Left renal pelvis (tissue), 4 donors: ENCODE data around the gene LARP4. TPM values are rescaled to one million over a fixed set of nuclear protein-coding genes. Genes with fewer than 3 reads are reported as not detected.
"Not testable (repeated sequence)": the region's sequence is repeated elsewhere in the genome, so short reads cannot be mapped to it uniquely, and the experiment has no call there.

Experiments used
- DNase-seq, 4 donors: peaks; one replicate each; pipeline ENCODE4 v3.0.0-alpha.2; 2013; ENCODE audit warnings: low read depth in 4 of 4, low spot score in 3 of 4
- polyA plus RNA-seq, 4 donors: library from polyadenylated mRNA; unstranded; fragments of 120-200 nt; gene quantifications; one replicate each; pipeline ENCODE4 v1.2.1, GENCODE V29; 2013; ENCODE audit not compliant: insufficient read length in 4 of 4

LARP4 gene
- polyA plus RNA-seq, 4 donors: 27.7 to 47.0 (median 44.3) TPM

DNA sequence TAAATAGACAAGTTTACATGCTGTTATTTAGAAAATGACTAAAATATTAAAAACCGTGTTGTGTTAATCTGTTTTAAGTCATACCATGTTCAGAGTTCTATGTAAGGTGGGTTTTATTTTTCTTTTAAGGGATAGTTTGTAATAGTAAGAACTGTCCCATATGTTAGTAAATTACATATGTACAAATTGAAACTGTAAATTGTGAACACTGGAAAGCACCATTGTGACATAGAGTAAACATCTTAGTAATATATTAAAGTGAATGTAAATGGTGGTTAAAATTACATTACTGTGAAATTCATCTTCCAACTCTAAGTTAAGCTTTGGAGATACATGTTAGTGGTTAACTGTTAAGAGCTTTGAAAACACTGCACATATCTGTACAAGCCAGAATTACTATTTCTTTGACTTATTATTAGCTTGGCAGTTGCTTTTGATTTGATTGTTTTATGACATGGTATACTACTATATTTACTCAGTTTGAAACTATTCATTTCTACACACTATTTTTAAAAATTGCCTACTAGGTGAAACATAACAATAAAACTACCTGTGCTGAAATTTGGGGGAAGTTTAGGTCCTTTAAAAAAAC lies 76.7 kb downstream of the LARP4 start:
- no peak for DNase-seq

DNA sequence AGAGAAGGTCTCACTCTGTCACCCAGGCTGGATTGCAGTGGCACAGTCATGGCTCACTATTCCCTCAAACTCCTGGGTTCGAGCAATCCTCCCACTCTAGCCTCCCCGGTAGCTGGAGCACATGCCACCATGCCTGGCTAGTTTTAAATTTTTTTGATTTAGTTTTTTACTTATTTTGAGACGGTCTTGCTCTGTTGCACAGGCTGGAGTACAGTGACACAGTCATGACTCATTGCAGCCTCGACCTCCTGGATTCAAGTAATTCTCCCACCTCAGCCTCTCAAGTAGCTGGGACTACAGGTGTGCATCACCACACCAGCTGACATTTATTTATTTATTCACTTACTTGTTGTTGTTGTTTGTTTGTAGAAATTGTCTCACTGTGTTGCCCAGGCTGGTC lies 81.9 kb downstream of the LARP4 start:
- no peak for DNase-seq

GRCh38 chr12:50483488-50483887 lies 82.8 kb downstream of the LARP4 start:
- DNase-seq: no peak

- DNase-seq: no peak
Observed at GRCh38 chr12:50488801-50489200, 88.1 kb downstream of the LARP4 start.

DNA sequence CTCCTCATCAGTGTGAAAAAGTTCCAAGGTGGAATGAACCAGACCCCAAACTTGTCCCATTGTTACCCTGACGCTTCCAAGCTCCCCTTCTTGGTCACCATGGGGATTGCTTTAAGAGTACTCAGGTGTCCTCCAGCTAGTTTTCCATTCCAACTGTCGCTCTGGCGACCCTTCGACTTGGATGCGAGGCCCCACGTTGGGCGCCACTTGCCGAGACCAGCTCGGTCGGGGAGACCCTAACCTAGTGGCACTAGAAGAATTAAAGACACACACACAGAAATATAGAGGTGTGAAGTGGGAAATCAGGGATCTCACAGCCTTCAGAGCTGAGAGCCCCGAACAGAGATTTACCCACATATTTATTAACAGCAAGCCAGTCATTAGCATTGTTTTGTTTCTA lies 97.4 kb downstream of the LARP4 start:
- DNase-seq: not testable (repeated sequence)

DNA sequence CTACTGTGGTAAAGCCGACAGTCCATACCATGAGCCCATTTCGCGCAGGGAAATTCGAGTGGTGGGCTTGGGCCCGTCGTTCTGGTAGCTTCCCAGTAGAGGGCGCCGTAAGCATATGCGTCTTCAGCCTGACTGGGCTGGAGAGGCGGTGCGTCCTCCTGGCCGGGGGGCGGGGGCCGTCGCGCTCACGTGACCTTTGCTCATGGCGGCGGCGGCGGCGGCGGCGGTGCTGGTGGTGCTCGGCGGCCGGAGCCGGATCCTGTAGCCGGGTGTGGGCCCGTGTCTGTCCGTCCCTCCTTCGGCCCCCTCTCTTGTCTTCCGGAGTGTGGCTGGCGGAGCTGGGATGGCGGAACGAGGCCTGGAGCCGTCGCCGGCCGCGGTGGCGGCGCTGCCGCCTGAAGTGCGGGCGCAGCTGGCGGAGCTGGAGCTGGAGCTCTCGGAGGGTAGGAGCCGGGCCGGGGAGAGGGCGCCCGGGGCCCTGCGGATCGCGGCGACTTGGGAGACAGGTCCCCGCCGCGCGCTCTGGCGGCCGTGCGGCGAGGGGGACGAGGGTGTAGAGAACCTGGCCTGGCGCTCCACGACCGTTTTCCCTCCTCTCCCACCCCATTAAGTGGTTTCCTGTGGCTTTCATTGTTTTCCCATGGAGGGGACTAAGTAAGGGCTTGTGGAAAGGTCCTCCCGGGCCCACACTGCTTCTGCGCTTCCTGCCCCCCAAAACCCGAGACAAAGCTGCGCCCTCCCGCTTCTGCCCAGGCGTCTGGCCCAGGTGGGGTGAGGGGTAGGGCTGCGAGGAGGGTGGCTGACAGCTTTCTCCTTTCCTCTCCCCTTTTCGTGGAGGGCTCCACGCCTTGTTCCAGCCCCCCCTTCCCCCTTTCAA lies 104.4 kb downstream of the LARP4 start, which contains the start of gene DIP2B:
Gene DIP2B (plus strand): TSS at position 188 of the 877 bp plus-strand sequence. CDS start 156 bp downstream, at position 344.
- DNase-seq: peak; percentile 73 to 82 (median 76)

- DNase-seq: no peak
Observed at GRCh38 chr12:50505675-50506530, 105.2 kb downstream of the LARP4 start.

- no peak for DNase-seq
Observed at GRCh38 chr12:50506753-50507473, 106.2 kb downstream of the LARP4 start.

DNA sequence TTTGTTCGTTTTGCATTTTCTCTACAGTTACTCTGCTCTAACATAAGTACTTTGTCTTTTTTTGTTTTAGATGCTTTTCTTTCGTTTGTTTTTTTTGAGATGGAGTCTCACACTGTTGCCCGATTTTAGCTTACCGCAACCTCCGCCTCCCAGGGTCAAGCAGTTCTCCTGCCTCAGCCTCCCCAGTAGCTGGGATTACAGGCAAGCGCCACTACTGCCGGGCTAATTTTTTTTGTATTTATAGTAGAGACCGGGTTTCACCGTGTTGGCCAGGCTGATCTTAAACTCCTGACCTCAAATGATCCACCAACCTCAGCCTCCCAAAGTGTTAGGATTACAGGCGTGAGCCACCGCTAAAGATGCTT lies 106.8 kb downstream of the LARP4 start:
- no peak for DNase-seq

- no peak for DNase-seq
Observed at GRCh38 chr12:50507930-50508329, 107.2 kb downstream of the LARP4 start.

DNA sequence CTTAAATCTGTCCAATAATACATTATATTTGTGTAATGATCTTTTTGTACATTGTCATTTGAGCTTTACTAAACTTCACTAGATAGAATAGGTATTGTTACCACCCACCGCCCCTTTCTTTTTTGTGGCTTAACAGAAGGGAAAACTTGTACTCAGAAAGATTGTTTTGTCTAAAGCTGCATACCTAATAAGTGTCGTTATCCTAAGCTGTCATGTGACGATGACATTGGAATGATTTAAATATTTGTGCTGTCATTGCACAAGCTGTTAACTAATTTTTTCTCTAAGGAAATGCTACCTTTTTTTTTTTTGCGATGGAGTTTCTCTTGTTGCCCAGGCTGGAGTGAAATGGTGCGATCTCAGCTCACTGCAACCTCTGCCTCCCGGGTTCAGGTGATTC lies 107.7 kb downstream of the LARP4 start:
- DNase-seq: no peak

- DNase-seq: no peak
Observed at GRCh38 chr12:50508970-50509663, 108.4 kb downstream of the LARP4 start.

DNA sequence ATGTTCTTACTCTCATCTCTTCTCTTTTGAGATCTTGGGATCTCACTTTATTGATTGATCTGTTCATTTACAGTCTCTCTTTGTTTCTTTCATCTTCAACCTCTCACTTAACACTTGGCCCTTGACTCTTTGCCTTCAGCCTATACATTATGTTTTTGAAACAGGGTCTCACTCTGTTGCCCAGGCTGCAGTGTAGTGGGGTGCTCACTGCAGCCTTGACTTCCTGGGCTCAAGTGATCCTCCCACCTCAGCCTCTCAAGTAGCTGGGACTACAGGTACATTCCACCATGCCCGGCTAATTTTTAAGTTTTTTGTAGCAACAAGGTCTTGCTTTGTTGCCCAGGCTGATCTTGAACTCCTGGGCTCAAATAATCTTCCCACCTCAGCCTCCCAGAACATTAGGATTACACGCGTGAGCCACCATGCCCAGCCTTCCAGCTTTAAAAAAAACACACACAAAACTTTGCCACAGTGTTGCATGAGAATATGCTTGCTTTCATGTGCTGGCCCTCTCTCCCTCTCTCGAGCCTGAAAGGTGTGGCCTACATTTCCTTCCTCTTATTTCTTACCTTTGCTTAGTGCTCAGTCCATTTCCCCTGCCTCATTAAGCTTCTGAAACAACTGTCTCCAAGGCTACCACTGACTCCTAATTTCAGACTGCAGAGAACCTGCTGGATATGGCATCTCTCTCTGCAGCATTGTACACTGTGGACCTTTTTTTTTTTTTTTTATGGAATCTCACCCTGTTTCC lies 114.0 kb downstream of the LARP4 start:
- no peak for DNase-seq

- DNase-seq: no peak
Observed at GRCh38 chr12:50515587-50515986, 114.9 kb downstream of the LARP4 start.

- no peak for DNase-seq
Observed at GRCh38 chr12:50517421-50518048, 116.8 kb downstream of the LARP4 start.

GRCh38 chr12:50518090-50518489 lies 117.4 kb downstream of the LARP4 start:
- no peak for DNase-seq

GRCh38 chr12:50519353-50519752 lies 118.7 kb downstream of the LARP4 start:
- DNase-seq: no peak

- DNase-seq: no peak
Observed at GRCh38 chr12:50520416-50521207, 119.9 kb downstream of the LARP4 start.
